ENCODE measurements around the gene CCN6.
"Not testable (repeated sequence)": the region's sequence is repeated elsewhere in the genome, so short reads cannot be mapped to it uniquely, and the experiment has no call there.

Gene CCN6

DNA sequence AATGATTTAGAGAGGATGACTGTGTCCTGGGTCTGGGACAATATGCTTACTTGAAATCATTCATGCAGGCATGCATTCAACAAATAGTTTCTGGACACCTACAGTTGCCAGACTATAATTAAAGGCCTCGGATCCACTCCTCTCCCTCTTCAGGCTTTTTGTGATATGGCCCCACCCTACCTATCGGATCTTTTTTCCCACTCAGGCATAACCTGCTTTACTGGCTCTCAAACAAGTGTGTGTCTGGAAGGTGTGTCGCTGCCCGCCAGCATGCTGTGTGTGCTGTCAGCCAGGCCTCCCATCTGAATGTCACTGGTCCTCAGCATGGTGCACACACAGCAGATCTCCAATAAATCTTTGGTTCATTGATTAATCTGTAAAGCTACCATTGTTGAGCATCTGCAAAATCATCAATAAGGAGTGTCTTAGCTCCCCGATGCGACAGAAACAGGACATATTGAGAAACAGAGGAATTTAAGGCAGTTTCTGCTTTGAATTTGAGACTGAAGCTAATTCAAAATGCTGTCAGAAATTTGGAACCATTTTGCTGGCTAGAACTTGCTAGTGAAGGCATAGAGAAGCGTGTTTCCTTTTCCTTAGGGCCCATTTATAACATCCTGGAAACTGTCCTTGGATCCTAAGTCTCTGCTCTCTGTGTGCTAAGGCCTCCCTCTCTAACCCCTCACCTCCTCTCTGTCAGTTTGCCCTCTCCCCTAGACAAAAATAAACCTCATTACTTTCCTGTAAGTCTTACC is 23.5 kb upstream of the CCN6 start:
- peak; percentile 49 for DNase-seq (ENCODE audit: low spot score)

- DNase-seq (ENCODE audit: low spot score) = no peak
These were observed 22.8 kb upstream of the CCN6 start for GRCh38 chr6:112030961-112031660.

- DNase-seq (ENCODE audit: low spot score) = no peak
These were observed 21.9 kb upstream of the CCN6 start for GRCh38 chr6:112031960-112032359.

- DNase-seq (ENCODE audit: low spot score) = no peak
These were observed 21.2 kb upstream of the CCN6 start for GRCh38 chr6:112032728-112033127.

DNA sequence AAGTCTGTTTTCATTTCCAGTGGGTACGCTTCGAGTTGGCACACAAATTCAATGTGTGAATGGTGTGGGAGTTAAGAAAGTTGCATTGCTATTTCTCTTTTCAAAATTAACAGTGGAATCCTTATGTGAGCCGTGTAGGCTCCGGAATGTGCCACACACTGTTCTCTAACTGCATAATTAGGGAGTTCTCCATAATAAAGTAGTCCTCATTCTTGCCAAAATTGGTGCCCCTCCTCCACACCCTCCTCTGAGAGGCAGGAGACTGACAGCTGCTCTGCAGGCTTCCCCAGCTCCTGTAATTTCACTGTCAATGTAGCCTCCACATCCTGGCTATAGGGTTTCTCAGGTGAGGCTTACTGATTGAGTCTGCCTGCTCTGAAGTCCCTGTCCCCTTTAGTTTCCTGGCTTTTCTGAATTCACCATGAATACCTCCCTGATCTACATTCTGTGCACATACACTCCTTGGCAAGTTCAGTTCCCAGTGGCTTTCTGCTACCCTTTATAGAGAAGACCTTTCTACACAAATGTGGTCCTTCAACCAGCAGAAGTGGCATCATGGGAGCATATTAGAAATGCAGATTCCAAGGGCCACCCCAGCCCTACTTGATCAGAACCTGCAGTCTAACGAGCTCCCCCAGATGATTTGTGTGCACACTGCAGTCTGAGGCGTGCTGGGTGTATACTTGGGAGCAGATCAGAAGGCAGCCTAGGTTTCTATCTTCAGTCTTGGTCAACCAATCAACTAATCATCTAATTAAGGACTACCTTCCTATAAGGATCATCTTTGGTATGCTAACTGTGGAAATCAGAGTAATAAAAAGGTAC is 19.9 kb upstream of the CCN6 start:
- DNase-seq (ENCODE audit: low spot score) = no peak

DNA sequence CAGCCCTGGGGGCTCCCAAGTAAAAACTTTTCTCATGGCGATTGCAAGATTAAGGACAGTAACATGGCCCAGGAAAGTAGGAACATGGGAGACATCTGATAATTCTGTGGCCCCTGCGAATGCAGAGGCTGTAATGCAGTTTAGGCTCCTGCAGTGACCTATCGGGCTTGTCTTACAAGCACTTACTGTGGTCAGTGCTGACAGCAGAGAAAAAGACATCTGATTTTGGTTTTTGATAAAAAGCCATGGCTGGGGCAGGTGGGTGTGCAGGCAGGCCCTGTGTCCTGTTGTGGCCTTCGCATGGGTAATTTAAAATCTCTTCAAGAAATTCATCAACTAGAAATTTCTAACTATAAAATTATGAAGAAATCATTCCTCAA is 19.3 kb upstream of the CCN6 start:
- DNase-seq (ENCODE audit: low spot score) = no peak

DNA sequence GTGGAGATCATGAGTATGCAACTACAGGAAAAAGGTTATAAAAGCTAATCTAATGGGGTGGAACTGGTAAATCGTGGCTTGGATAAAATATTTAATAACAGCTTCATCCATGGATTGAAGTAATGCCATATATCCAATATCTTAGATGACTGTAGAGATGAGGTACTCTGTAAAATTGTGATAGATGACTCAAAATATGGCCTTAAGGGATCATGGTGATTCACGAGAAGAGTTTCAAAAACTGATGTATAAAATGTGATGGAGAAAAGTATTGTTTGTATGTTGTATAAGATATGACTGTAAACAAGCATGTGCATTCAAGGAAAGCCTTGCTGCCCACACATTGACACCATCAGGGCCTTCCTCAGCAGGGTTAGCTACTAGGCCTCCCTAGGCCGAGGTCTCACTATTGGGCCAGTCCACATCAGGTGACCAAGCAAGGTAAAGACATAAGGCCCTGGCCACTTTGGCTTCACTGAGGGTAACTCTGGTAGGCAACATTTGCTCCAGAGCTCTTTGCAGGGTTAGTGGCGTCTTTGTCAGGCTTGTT is 17.7 kb upstream of the CCN6 start:
- DNase-seq (ENCODE audit: low spot score) = no peak

DNA sequence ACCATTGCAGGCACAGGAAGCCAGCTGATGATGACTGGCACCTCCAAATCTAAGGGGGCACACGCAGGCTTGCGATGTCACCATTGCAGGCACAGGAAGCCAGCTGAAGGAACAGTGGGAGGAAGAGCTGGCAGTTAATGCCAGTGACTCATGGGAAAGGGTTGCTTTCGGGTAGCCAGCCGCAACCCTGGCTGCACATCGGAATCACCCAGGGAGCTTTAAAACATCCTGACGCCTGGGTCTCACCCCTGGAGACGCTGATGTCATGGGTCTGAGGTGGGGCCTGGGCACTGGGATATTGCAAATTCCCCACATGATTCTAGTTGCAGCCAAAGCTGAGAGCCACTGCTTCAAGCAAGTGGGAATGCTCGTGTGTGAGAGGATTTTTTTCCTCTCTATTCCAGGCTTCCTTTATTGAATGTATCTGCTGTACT is 16.1 kb upstream of the CCN6 start:
- no peak for DNase-seq (ENCODE audit: low spot score)

DNA sequence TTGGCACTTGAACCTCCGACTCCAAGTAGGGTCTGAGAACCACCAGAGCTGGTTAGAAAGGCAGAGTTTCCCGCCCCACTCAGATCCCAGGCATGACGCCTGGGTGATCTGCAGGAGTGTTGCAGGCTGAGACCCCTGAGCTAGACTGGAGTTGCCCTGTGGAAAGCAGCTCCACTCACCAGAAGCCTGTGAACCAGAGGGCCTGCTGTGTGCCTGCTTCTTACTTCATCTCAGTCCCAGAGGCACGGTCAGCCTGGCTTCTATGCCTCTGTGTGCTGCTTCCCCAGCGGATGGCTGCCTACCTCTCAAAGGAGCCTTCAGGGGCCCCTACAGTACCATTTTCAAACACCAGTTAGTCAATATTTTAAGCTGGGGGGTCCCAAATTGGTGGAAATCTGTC is 15.6 kb upstream of the CCN6 start:
- DNase-seq (ENCODE audit: low spot score) = no peak

DNA sequence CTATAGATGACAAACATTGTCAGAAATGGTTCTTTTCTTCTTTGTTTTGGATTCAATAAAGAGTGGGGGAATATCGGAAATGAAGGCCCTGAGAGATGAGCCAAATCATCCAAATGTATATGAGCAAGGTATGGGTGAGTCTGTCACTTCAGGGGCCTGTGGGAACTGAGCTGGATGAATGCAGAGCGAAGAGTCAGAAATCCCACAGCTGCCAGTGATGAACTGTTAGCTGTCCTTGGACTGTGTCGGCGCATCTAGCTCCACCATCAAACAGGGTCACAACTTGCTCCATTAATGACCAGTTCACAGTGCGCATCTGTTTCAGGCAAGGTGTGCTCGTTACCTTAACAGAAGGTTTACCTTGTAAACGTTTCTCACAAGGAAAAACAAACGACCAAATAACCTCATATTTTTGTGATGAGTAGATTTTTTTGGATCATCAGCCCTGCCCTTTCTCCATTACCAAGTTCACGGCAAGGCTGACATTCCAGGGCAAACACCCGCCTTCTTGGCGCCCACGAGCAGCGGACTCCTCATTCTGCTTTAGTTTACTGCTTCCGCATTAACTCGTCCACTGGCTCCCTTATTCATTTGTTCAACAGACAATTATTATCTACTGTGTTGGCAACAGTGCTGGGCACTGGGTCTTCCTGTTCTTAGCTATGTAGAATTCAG is 15.0 kb upstream of the CCN6 start:
- DNase-seq (ENCODE audit: low spot score) = no peak

DNA sequence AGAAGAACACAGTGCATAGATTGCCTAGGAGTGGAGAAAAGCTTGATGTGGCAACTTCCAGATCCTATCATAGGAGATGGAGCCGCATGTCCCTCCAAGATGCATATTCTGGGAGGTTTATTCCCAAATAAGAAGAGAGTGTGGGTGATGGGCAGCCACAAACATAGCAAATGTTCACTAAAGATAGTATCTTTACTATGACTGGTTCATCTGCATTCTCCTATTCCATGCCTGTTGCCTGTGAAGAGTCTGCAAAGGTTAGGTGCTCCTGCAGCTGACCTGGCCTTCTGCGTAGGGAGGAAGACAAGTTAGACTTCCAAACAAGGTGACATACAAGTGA is 14.5 kb upstream of the CCN6 start:
- DNase-seq (ENCODE audit: low spot score) = no peak

- DNase-seq (ENCODE audit: low spot score) = no peak
These were observed 12.9 kb upstream of the CCN6 start for GRCh38 chr6:112040956-112041355.

- no peak for DNase-seq (ENCODE audit: low spot score)
These were observed 12.4 kb upstream of the CCN6 start for GRCh38 chr6:112041535-112041934.

GRCh38 chr6:112043032-112044007 is 10.6 kb upstream of the CCN6 start:
- peak; percentile 92 for DNase-seq (ENCODE audit: low spot score)

DNA sequence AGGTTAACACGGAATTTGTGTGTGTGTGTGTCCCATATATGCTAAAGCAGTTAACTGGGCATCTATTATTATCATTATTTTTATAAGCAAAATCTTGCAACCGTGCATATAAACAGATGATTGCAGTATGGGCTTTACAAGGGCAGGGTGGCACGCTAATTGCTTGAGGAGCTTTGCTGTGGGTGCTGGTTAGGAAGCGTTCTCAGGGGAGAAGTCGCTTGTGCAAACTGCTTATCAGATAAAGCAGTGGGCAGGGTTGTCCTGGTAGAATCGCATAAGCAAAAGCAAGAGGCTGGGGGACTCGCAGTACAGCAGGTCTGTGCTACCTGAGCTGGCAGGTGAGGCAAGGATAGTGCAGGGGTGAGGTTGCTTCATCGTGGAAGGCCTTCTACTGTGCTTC is 9.7 kb upstream of the CCN6 start:
- no peak for DNase-seq (ENCODE audit: low spot score)

DNA sequence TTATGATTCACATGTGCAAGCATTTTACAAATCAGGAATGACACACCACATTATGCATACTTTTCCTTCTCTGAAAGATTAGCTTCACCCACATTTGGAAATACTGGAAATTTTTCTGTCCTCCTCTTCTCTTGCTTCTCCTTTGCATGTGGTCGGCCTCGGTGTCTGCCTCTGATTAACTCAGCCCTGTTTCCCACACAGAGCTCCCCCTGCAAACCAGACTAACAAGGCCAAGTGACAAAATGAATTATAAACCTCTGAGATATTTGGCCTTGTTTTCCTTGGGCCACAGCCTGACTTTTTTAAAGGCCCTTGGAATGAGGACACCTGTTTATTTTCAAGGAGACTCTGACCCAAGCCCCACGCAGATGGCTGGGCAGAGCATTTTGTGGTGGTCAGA is 9.0 kb upstream of the CCN6 start:
- no peak for DNase-seq (ENCODE audit: low spot score)

GRCh38 chr6:112047523-112047922 is 6.4 kb upstream of the CCN6 start:
- not testable (repeated sequence) for DNase-seq (ENCODE audit: low spot score)

GRCh38 chr6:112049026-112049799 is 4.7 kb upstream of the CCN6 start:
- no peak for DNase-seq (ENCODE audit: low spot score)

DNA sequence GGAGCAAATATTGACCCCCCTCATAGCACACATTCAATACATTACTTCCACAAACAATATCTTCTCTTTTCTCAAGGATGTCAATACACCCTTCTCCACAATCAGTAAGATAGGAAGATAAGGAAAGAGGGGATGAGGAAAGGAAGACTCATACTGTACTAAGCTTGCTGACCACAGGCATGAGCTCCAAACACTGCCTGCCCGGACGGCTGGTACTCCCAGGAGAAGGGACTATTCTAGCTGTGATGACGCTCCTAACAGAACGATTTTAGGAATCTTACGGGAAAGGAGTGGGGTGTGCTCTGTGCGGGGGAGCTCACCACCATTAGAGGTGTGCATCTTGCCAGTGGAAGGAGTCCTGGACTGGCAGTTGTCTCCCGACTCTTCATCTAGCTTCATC is 3.9 kb upstream of the CCN6 start:
- no peak for DNase-seq (ENCODE audit: low spot score)

DNA sequence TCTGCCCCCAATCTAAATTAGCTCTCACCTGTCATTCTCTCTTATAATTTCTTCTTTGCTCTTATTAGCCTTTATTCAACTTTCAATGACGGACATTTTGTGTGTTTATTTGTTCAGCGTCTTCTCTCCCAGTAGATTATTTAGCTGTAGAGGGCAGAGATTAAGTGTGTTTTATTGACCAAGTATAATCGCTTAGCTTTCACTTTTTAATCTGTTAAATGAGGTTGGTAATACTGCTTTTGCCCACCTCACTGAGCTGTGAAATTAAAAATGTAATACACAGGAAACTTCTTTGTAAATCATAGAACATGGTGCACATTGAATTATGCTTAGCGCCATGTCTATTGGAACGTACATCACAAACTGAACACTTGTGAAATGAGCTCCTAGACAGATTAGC is 3.5 kb upstream of the CCN6 start:
- no peak for DNase-seq (ENCODE audit: low spot score)

Measured in left forelimb (tissue), 1 donor.